Skeletal muscle satellite cell (primary cell): ENCODE results near the gene MYL3.

Experiments used
- H3K27me3 ChIP-seq: 2 replicates; pipeline ENCODE4 v1.7.0; 2013; ENCODE audit warnings: low read length; ENCODE audit not compliant: control insufficient read depth, insufficient read depth
- H3K36me3 ChIP-seq: 2 replicates; pipeline ENCODE4 v1.7.0; 2013; ENCODE audit warnings: mild to moderate bottlenecking, control low read depth, low read length; ENCODE audit not compliant: insufficient read depth
- H3K4me1 ChIP-seq: 2 replicates; pipeline ENCODE4 v1.7.0; 2013; ENCODE audit warnings: low read length; ENCODE audit not compliant: control insufficient read depth, insufficient read depth
- H3K4me2 ChIP-seq: 2 replicates; pipeline ENCODE4 v1.7.0; 2013; ENCODE audit warnings: mild to moderate bottlenecking, low read length
- H3K4me3 ChIP-seq: 2 replicates; pipeline ENCODE4 v1.7.0; 2013; ENCODE audit warnings: low read length
- H3K9ac ChIP-seq: 2 replicates; pipeline ENCODE4 v1.7.0; 2013; ENCODE audit warnings: mild to moderate bottlenecking, low read depth, low read length, moderate library complexity
- H3K9me3 ChIP-seq: replicated peaks from 2 replicates; pipeline ENCODE4 v1.7.0; 2013; ENCODE audit warnings: mild to moderate bottlenecking, control low read depth, low read length

Gene MYL3

GRCh38 chr3:46898321-46899150 lies 35.3 kb upstream of the MYL3 start:
- H3K36me3 ChIP-seq = no peaks in the 10 kb centered on the region
- H3K4me2 ChIP-seq = peak overlapping the region; percentile 67
- peaks cover 13% of the 10 kb centered on the region for H3K4me1 ChIP-seq
- H3K4me3 ChIP-seq = peak overlapping the region; percentile 28
- no peak overlapping the region for H3K9ac ChIP-seq
- no peaks in the 10 kb centered on the region for H3K9me3 ChIP-seq
- peaks cover 9% of the 10 kb centered on the region for H3K27me3 ChIP-seq

GRCh38 chr3:46897829-46898320 lies 34.6 kb upstream of the MYL3 start:
- Histone ChIP-seq H3K4me1 (peaks cover 14% of the 10 kb centered on the region), H3K4me2 (no peak overlapping the region), H3K9me3 (no peaks in the 10 kb centered on the region), H3K9ac (no peak overlapping the region), H3K36me3 (no peaks in the 10 kb centered on the region), H3K27me3 (peaks cover 9% of the 10 kb centered on the region), H3K4me3 (no peak overlapping the region)

GRCh38 chr3:46897031-46897430 lies 33.8 kb upstream of the MYL3 start:
- H3K9ac ChIP-seq = no peak overlapping the region
- H3K36me3 ChIP-seq = no peaks in the 10 kb centered on the region
- peaks cover 9% of the 10 kb centered on the region for H3K27me3 ChIP-seq
- H3K4me2 ChIP-seq = no peak overlapping the region
- peaks cover 20% of the 10 kb centered on the region for H3K4me1 ChIP-seq
- no peaks in the 10 kb centered on the region for H3K9me3 ChIP-seq
- no peak overlapping the region for H3K4me3 ChIP-seq

GRCh38 chr3:46896386-46896785 lies 33.1 kb upstream of the MYL3 start:
- Histone ChIP-seq H3K36me3 (no peaks in the 10 kb centered on the region), H3K9me3 (no peaks in the 10 kb centered on the region), H3K27me3 (peaks cover 10% of the 10 kb centered on the region), H3K4me1 (peaks cover 22% of the 10 kb centered on the region), H3K4me2 (no peak overlapping the region), H3K9ac (no peak overlapping the region), H3K4me3 (no peak overlapping the region)

GRCh38 chr3:46895761-46896160 lies 32.5 kb upstream of the MYL3 start:
- Histone ChIP-seq H3K4me3 (no peak overlapping the region), H3K36me3 (no peaks in the 10 kb centered on the region), H3K27me3 (peaks cover 17% of the 10 kb centered on the region), H3K9me3 (no peaks in the 10 kb centered on the region), H3K4me2 (no peak overlapping the region), H3K9ac (no peak overlapping the region), H3K4me1 (peaks cover 22% of the 10 kb centered on the region)

- Histone ChIP-seq H3K9me3 (no peaks in the 10 kb centered on the region), H3K36me3 (no peaks in the 10 kb centered on the region), H3K9ac (no peak overlapping the region), H3K4me1 (peaks cover 22% of the 10 kb centered on the region), H3K4me2 (no peak overlapping the region), H3K4me3 (no peak overlapping the region), H3K27me3 (peaks cover 18% of the 10 kb centered on the region)
Measured at GRCh38 chr3:46895204-46895660, 32.0 kb upstream of the MYL3 start.

- Histone ChIP-seq H3K4me2 (no peak overlapping the region), H3K36me3 (no peaks in the 10 kb centered on the region), H3K9me3 (no peaks in the 10 kb centered on the region), H3K27me3 (peaks cover 25% of the 10 kb centered on the region), H3K4me1 (peaks cover 21% of the 10 kb centered on the region), H3K9ac (no peak overlapping the region), H3K4me3 (no peak overlapping the region)
Measured at GRCh38 chr3:46894256-46894655, 31.0 kb upstream of the MYL3 start.

- Histone ChIP-seq H3K9ac (no peak overlapping the region), H3K36me3 (no peaks in the 10 kb centered on the region), H3K4me3 (no peak overlapping the region), H3K27me3 (peaks cover 30% of the 10 kb centered on the region), H3K4me1 (peaks cover 16% of the 10 kb centered on the region), H3K9me3 (no peaks in the 10 kb centered on the region), H3K4me2 (no peak overlapping the region)
Measured at GRCh38 chr3:46893763-46894162, 30.5 kb upstream of the MYL3 start.

- peaks cover 35% of the 10 kb centered on the region for H3K27me3 ChIP-seq
Measured at GRCh38 chr3:46893146-46893748, 30.0 kb upstream of the MYL3 start.

GRCh38 chr3:46892285-46893145 lies 29.3 kb upstream of the MYL3 start:
- peak overlapping the region; percentile 94 for H3K4me2 ChIP-seq
- H3K9me3 ChIP-seq = no peaks in the 10 kb centered on the region
- peaks cover 12% of the 10 kb centered on the region for H3K4me1 ChIP-seq
- peak overlapping the region; percentile 68 for H3K4me3 ChIP-seq
- H3K27me3 ChIP-seq = peaks cover 39% of the 10 kb centered on the region
- peak overlapping the region; percentile 12 for H3K9ac ChIP-seq
- H3K36me3 ChIP-seq = no peaks in the 10 kb centered on the region

More at GRCh38 chr3:46893146-46893748, 30.0 kb upstream of the MYL3 start:
- H3K9ac ChIP-seq = no peak overlapping the region
- peak overlapping the region; percentile 94 for H3K4me2 ChIP-seq
- H3K36me3 ChIP-seq = no peaks in the 10 kb centered on the region
- no peaks in the 10 kb centered on the region for H3K9me3 ChIP-seq
- H3K4me3 ChIP-seq = no peak overlapping the region
- peaks cover 12% of the 10 kb centered on the region for H3K4me1 ChIP-seq

GRCh38 chr3:46891132-46891531 lies 27.9 kb upstream of the MYL3 start:
- Histone ChIP-seq H3K4me3 (no peak overlapping the region), H3K4me2 (no peak overlapping the region), H3K36me3 (no peaks in the 10 kb centered on the region), H3K4me1 (peaks cover 12% of the 10 kb centered on the region), H3K27me3 (peaks cover 42% of the 10 kb centered on the region), H3K9me3 (no peaks in the 10 kb centered on the region), H3K9ac (no peak overlapping the region)
